AG08396 (cell line): ENCODE measurements around the gene MDH1B.
"Not testable (repeated sequence)": the region's sequence is repeated elsewhere in the genome, so short reads cannot be mapped to it uniquely, and the experiment has no call there.

Source experiments
- DNase-seq: peaks from one replicate; pipeline ENCODE4 v3.0.0; 2012; ENCODE audit warnings: low spot score, mixed read lengths

MDH1B gene

GRCh38 chr2:206766057-206766930 is 1.2 kb upstream of the MDH1B start:
- no peak for DNase-seq

- DNase-seq = no peak
These were observed 371 bp downstream of the MDH1B start for GRCh38 chr2:206764673-206765241.

- DNase-seq = no peak
These were observed 8.3 kb downstream of the MDH1B start for GRCh38 chr2:206756816-206757215.

GRCh38 chr2:206740800-206741199 is 24.3 kb downstream of the MDH1B start:
- DNase-seq = no peak

GRCh38 chr2:206739271-206739670 is 25.9 kb downstream of the MDH1B start:
- DNase-seq = no peak

GRCh38 chr2:206736935-206737334 is 28.2 kb downstream of the MDH1B start:
- DNase-seq = no peak

GRCh38 chr2:206733341-206733740 is 31.8 kb downstream of the MDH1B start:
- no peak for DNase-seq

- DNase-seq = no peak
These were observed 36.6 kb downstream of the MDH1B start for GRCh38 chr2:206728277-206729199.

- DNase-seq = no peak
These were observed 37.8 kb downstream of the MDH1B start for GRCh38 chr2:206727287-206727686.

GRCh38 chr2:206723288-206723687 is 41.8 kb downstream of the MDH1B start:
- no peak for DNase-seq

GRCh38 chr2:206721256-206721920 is 43.7 kb downstream of the MDH1B start:
- no peak for DNase-seq

GRCh38 chr2:206718296-206718695 is 46.8 kb downstream of the MDH1B start, which contains the start of gene DYTN:
DYTN (minus strand) TSS chr2:206718396; CDS start chr2:206718279, 117 bp downstream.
- no peak for DNase-seq

- no peak for DNase-seq
These were observed 48.5 kb downstream of the MDH1B start for GRCh38 chr2:206716623-206717022.

- DNase-seq = not testable (repeated sequence)
These were observed 49.9 kb downstream of the MDH1B start for GRCh38 chr2:206715183-206715582.

GRCh38 chr2:206713746-206714145 is 51.4 kb downstream of the MDH1B start:
- no peak for DNase-seq

GRCh38 chr2:206708286-206708685 is 56.8 kb downstream of the MDH1B start:
- no peak for DNase-seq

GRCh38 chr2:206707164-206707701 is 57.9 kb downstream of the MDH1B start:
- DNase-seq = no peak

GRCh38 chr2:206701952-206702605 is 63.0 kb downstream of the MDH1B start:
- DNase-seq = no peak

- no peak for DNase-seq
These were observed 65.0 kb downstream of the MDH1B start for GRCh38 chr2:206700156-206700555.

- DNase-seq = no peak
These were observed 66.3 kb downstream of the MDH1B start for GRCh38 chr2:206698811-206699210.

- no peak for DNase-seq
These were observed 68.2 kb downstream of the MDH1B start for GRCh38 chr2:206696910-206697309.
